Tibial artery (tissue), 4 donors: ENCODE measurements around the gene SPARCL1.
"Not testable (repeated sequence)": the region's sequence is repeated elsewhere in the genome, so short reads cannot be mapped to it uniquely, and the experiment has no call there.

Experiments used
- DNase-seq, 2 donors: peaks; one replicate each; pipeline ENCODE4 v3.0.0-alpha.2; 2019
- H3K27ac ChIP-seq, 2 donors: fragments of 200-600 bp; sonication (generic) in 1 of 2; 1 replicate in 1 of 2; 2 replicates in 1 of 2; pipeline ENCODE4 v1.5.1; 2018 to 2019; ENCODE audit warnings: mild to moderate bottlenecking in 1 of 2
- H3K27me3 ChIP-seq, 2 donors: fragments of 200-600 bp; sonication (generic) in 1 of 2; one replicate each; pipeline versions ENCODE4 v1.5.1 to v1.6.0; 2016 to 2019
- H3K36me3 ChIP-seq, 3 donors: fragments of 200-600 bp; sonication (generic) in 2 of 3; one replicate each; pipeline ENCODE4 v1.5.1; 2016 to 2019; ENCODE audit warnings: mild to moderate bottlenecking in 2 of 3
- H3K4me1 ChIP-seq, 4 donors: fragments of 200-600 bp; sonication (generic) in 2 of 4; 1 replicate in 3 of 4; 2 replicates in 1 of 4; pipeline ENCODE4 v1.5.1; 2016 to 2019
- H3K4me3 ChIP-seq, 2 donors: fragments of 200-600 bp; sonication (generic) in 1 of 2; 1 replicate in 1 of 2; 2 replicates in 1 of 2; pipeline ENCODE4 v1.5.1; 2018 to 2019; ENCODE audit warnings: mild to moderate bottlenecking in 2 of 2
- H3K9me3 ChIP-seq, 3 donors: fragments of 200-600 bp; sonication (generic) in 1 of 3; one replicate each; pipeline ENCODE4 v1.5.1; 2016 to 2019
- CTCF ChIP-seq, 2 experiments: fragments of 200-600 bp in 1 of 2; fragments of 450-650 bp in 1 of 2; IDR thresholded peaks; one replicate each; pipeline ENCODE4 v1.5.1; 2017 to 2019; ENCODE audit warnings: antibody characterized with exemption in 2 of 2, mild to moderate bottlenecking in 1 of 2, moderate library complexity in 1 of 2
- intact Hi-C: fragments of 100-400 bp; cut with DNase I; formaldehyde crosslinking; loops from one replicate; pipeline ENCODE4 v1.15.0; 2023; ENCODE audit warnings: low total_unique reads

The SPARCL1 gene

GRCh38 chr4:87462102-87462501, 67.1 kb downstream of the SPARCL1 start:
- Histone ChIP-seq H3K27me3 (no peaks in the 10 kb centered on the region), H3K9me3 (no peaks in the 10 kb centered on the region), H3K4me3 (no peak overlapping the region), H3K27ac (no peak overlapping the region), H3K4me1 (peaks cover 0 to 4% (median 0%) of the 10 kb centered on the region in 4 donors), H3K36me3 (peaks cover 8 to 25% (median 17%) of the 10 kb centered on the region in 3 donors)
- intact Hi-C loops = no loop called here
- DNase-seq = no peak
- TF ChIP-seq CTCF (IDR thresholded peaks at IDR 0.05) = no peak

- intact Hi-C loops = no loop called here
- Histone ChIP-seq H3K9me3 (no peaks in the 10 kb centered on the region), H3K4me3 (no peak overlapping the region), H3K27ac (no peak overlapping the region), H3K27me3 (no peaks in the 10 kb centered on the region), H3K4me1 (peaks cover 0 to 4% (median 0%) of the 10 kb centered on the region in 4 donors), H3K36me3 (peaks cover 8 to 29% (median 22%) of the 10 kb centered on the region in 3 donors)
- TF ChIP-seq CTCF (IDR thresholded peaks at IDR 0.05) = no peak
- DNase-seq = no peak
These were observed 67.9 kb downstream of the SPARCL1 start for GRCh38 chr4:87461281-87461700.

GRCh38 chr4:87458913-87459312, 70.3 kb downstream of the SPARCL1 start:
- H3K9me3 ChIP-seq = no peaks in the 10 kb centered on the region
- no peak for TF ChIP-seq CTCF (IDR thresholded peaks at IDR 0.05)
- no peaks in the 10 kb centered on the region for H3K4me1 ChIP-seq
- H3K36me3 ChIP-seq = peaks cover 9 to 39% (median 32%) of the 10 kb centered on the region in 3 donors
- intact Hi-C loops = no loop called here
- H3K27me3 ChIP-seq = no peaks in the 10 kb centered on the region
- H3K27ac ChIP-seq = no peak overlapping the region
- DNase-seq = no peak
- no peak overlapping the region for H3K4me3 ChIP-seq

- DNase-seq = no peak
- no peaks in the 10 kb centered on the region for H3K4me1 ChIP-seq
- no peaks in the 10 kb centered on the region for H3K9me3 ChIP-seq
- peaks cover 23 to 59% (median 40%) of the 10 kb centered on the region in 3 donors for H3K36me3 ChIP-seq
- intact Hi-C loops = no loop called here
- TF ChIP-seq CTCF (IDR thresholded peaks at IDR 0.05) = no peak
- H3K27ac ChIP-seq = no peak overlapping the region
- no peaks in the 10 kb centered on the region for H3K27me3 ChIP-seq
- no peak overlapping the region for H3K4me3 ChIP-seq
These were observed 77.6 kb downstream of the SPARCL1 start for GRCh38 chr4:87451537-87451936.

- H3K9me3 ChIP-seq, H3K27me3 ChIP-seq, H3K4me3 ChIP-seq, DNase-seq, intact Hi-C loops, H3K4me1 ChIP-seq, H3K27ac ChIP-seq: not testable (repeated sequence)
- H3K36me3 ChIP-seq = peaks cover 33 to 69% (median 47%) of the 10 kb centered on the region in 3 donors
These were observed 82.8 kb downstream of the SPARCL1 start for GRCh38 chr4:87446375-87446774.

- no peak overlapping the region for H3K27ac ChIP-seq
- no peak for DNase-seq
- no peak for TF ChIP-seq CTCF (IDR thresholded peaks at IDR 0.05)
- intact Hi-C loops = no loop called here
- H3K36me3 ChIP-seq = peaks cover 33 to 64% (median 43%) of the 10 kb centered on the region in 3 donors
- no peaks in the 10 kb centered on the region for H3K27me3 ChIP-seq
- H3K4me1 ChIP-seq = no peaks in the 10 kb centered on the region
- H3K9me3 ChIP-seq = no peaks in the 10 kb centered on the region
- H3K4me3 ChIP-seq = no peak overlapping the region
These were observed 83.2 kb downstream of the SPARCL1 start for GRCh38 chr4:87445964-87446363.
